G401.6 (cell line): ENCODE measurements around the gene MYL3.
"Not testable (repeated sequence)": the region's sequence is repeated elsewhere in the genome, so short reads cannot be mapped to it uniquely, and the experiment has no call there.

Experiments
- FAIRE-seq: peaks from 2 replicates; lab custom pipeline; 2012; peaks lifted over from hg19 to GRCh38; lab: Jason Lieb, UNC

Gene MYL3

GRCh38 chr3:46863261-46863782, at the start of gene MYL3:
TSS of gene MYL3 (minus strand) at chr3:46863444. CDS start at chr3:46863390, 54 bp downstream.
- FAIRE-seq = no peak

GRCh38 chr3:46912986-46913385, 49.7 kb upstream of the MYL3 start:
- no peak for FAIRE-seq

GRCh38 chr3:46910914-46911313, 47.7 kb upstream of the MYL3 start:
- not testable (repeated sequence) for FAIRE-seq

- no peak for FAIRE-seq
Observed at GRCh38 chr3:46910166-46910760, 47.0 kb upstream of the MYL3 start.

GRCh38 chr3:46909535-46910161, 46.4 kb upstream of the MYL3 start:
- FAIRE-seq = no peak

- FAIRE-seq = no peak
Observed at GRCh38 chr3:46908986-46909534, 45.8 kb upstream of the MYL3 start.

GRCh38 chr3:46908294-46908985, 45.2 kb upstream of the MYL3 start:
- no peak for FAIRE-seq

GRCh38 chr3:46907960-46908293, 44.7 kb upstream of the MYL3 start:
- FAIRE-seq = no peak

- FAIRE-seq = no peak
Observed at GRCh38 chr3:46907271-46907670, 44.0 kb upstream of the MYL3 start.

GRCh38 chr3:46906471-46907058, 43.3 kb upstream of the MYL3 start:
- no peak for FAIRE-seq

GRCh38 chr3:46905661-46906451, 42.6 kb upstream of the MYL3 start:
- no peak for FAIRE-seq

- no peak for FAIRE-seq
Observed at GRCh38 chr3:46905213-46905560, 41.9 kb upstream of the MYL3 start.

- FAIRE-seq = no peak
Observed at GRCh38 chr3:46904303-46905212, 41.3 kb upstream of the MYL3 start.

GRCh38 chr3:46903341-46904302, 40.4 kb upstream of the MYL3 start:
- no peak for FAIRE-seq

GRCh38 chr3:46902188-46902631, 39.0 kb upstream of the MYL3 start:
- FAIRE-seq = no peak

- FAIRE-seq = no peak
Observed at GRCh38 chr3:46901591-46902187, 38.4 kb upstream of the MYL3 start.

GRCh38 chr3:46901061-46901460, 37.8 kb upstream of the MYL3 start:
- FAIRE-seq = no peak

GRCh38 chr3:46900356-46900755, 37.1 kb upstream of the MYL3 start:
- no peak for FAIRE-seq

- no peak for FAIRE-seq
Observed at GRCh38 chr3:46900007-46900292, 36.7 kb upstream of the MYL3 start.
